Trophoblast cell (in vitro differentiated cells and primary cell): Measurements from ENCODE around the gene KCNT2.

ENCODE experiments used
- DNase-seq, 2 donors: peaks; one replicate each; pipeline ENCODE4 v3.0.0-alpha.2; 2016
- H2AFZ ChIP-seq: 2 replicates; pipeline ENCODE4 v1.6.1; 2013; ENCODE audit warnings: low read length, moderate library complexity, mild to moderate bottlenecking; ENCODE audit not compliant: insufficient read depth, poor library complexity
- H2AK5ac ChIP-seq: 2 replicates; pipeline ENCODE4 v1.6.1; 2013; ENCODE audit warnings: mild to moderate bottlenecking, low read length
- H2BK120ac ChIP-seq: 2 replicates; pipeline ENCODE4 v1.6.1; 2013; ENCODE audit warnings: low read length, mild to moderate bottlenecking, moderate library complexity; ENCODE audit not compliant: insufficient read depth, poor library complexity
- H2BK12ac ChIP-seq: 2 replicates; pipeline ENCODE4 v1.6.1; 2013; ENCODE audit warnings: mild to moderate bottlenecking, low read length, moderate library complexity
- H2BK5ac ChIP-seq: 2 replicates; pipeline ENCODE4 v1.6.1; 2013; ENCODE audit warnings: low read length, low read depth, moderate library complexity, mild to moderate bottlenecking; ENCODE audit not compliant: poor library complexity
- H3K14ac ChIP-seq: 2 replicates; pipeline ENCODE4 v1.6.1; 2013; ENCODE audit warnings: mild to moderate bottlenecking, low read length
- H3K18ac ChIP-seq: 2 replicates; pipeline ENCODE4 v1.6.1; 2013; ENCODE audit warnings: mild to moderate bottlenecking, low read length
- H3K23ac ChIP-seq: 2 replicates; pipeline ENCODE4 v1.6.1; 2013; ENCODE audit warnings: low read length
- H3K27ac ChIP-seq: 2 replicates; pipeline ENCODE4 v1.5.1; 2013; ENCODE audit warnings: low read depth, mild to moderate bottlenecking, inconsistent platforms, low read length, moderate library complexity
- H3K27me3 ChIP-seq: 2 replicates; pipeline ENCODE4 v1.6.1; 2013; ENCODE audit warnings: inconsistent platforms, mild to moderate bottlenecking, low read length, moderate library complexity; ENCODE audit not compliant: insufficient read depth
- H3K36me3 ChIP-seq, 2 experiments: 1 replicate in 1 of 2; 2 replicates in 1 of 2; pipeline ENCODE4 v1.6.1; 2013; ENCODE audit warnings: low read length in 2 of 2, mild to moderate bottlenecking in 2 of 2, moderate library complexity in 1 of 2; ENCODE audit not compliant: insufficient read depth in 2 of 2, control insufficient read depth in 1 of 2
- H3K4ac ChIP-seq: 2 replicates; pipeline ENCODE4 v1.6.1; 2013; ENCODE audit warnings: low read depth, mild to moderate bottlenecking, low read length, moderate library complexity
- H3K4me1 ChIP-seq, 2 experiments: 1 replicate in 1 of 2; 2 replicates in 1 of 2; pipeline ENCODE4 v1.6.1; 2013; ENCODE audit warnings: low read length in 2 of 2, mild to moderate bottlenecking in 2 of 2, moderate library complexity in 1 of 2; ENCODE audit not compliant: insufficient read depth in 2 of 2, control insufficient read depth in 1 of 2
- H3K4me2 ChIP-seq: 2 replicates; pipeline ENCODE4 v1.6.1; 2013; ENCODE audit warnings: inconsistent platforms, mild to moderate bottlenecking, low read length, moderate library complexity
- H3K4me3 ChIP-seq: 2 replicates; pipeline ENCODE4 v1.5.1; 2013; ENCODE audit warnings: mild to moderate bottlenecking, low read depth, low read length, inconsistent platforms
- H3K79me1 ChIP-seq: one replicate; pipeline ENCODE4 v1.6.1; 2013; ENCODE audit warnings: low read length
- H3K79me2 ChIP-seq: 2 replicates; pipeline ENCODE4 v1.6.1; 2013; ENCODE audit warnings: low read length, mild to moderate bottlenecking; ENCODE audit not compliant: control insufficient read depth, insufficient read depth, poor library complexity
- H3K9ac ChIP-seq: 2 replicates; pipeline ENCODE4 v1.6.1; 2013; ENCODE audit warnings: mild to moderate bottlenecking, low read length
- H3K9me3 ChIP-seq: 2 replicates; pipeline ENCODE4 v1.6.1; 2013; ENCODE audit warnings: low read depth, mild to moderate bottlenecking, control low read depth, inconsistent platforms, low read length; ENCODE audit not compliant: insufficient read depth
- H4K12ac ChIP-seq: 2 replicates; pipeline ENCODE4 v1.6.1; 2013; ENCODE audit warnings: low read depth, mild to moderate bottlenecking, low read length, moderate library complexity
- H4K8ac ChIP-seq: 2 replicates; pipeline ENCODE4 v1.6.1; 2013; ENCODE audit warnings: low read depth, mild to moderate bottlenecking, low read length, moderate library complexity
- H4K91ac ChIP-seq: one replicate; pipeline ENCODE4 v1.6.1; 2013; ENCODE audit warnings: low read depth, mild to moderate bottlenecking, low read length, moderate library complexity
- WGBS: extraction: QIAGEN DNeasy Blood & Tissue Kit; methylation state at CpG from one replicate; pipeline ENCODE4 v1.1.7; 2013; ENCODE audit warnings: missing lambda C conversion rate; ENCODE audit not compliant: insufficient read length, insufficient coverage; ENCODE audit errors: extremely low coverage; 5-methylcytosine and 5-hydroxymethylcytosine counted together

KCNT2 gene

DNA sequence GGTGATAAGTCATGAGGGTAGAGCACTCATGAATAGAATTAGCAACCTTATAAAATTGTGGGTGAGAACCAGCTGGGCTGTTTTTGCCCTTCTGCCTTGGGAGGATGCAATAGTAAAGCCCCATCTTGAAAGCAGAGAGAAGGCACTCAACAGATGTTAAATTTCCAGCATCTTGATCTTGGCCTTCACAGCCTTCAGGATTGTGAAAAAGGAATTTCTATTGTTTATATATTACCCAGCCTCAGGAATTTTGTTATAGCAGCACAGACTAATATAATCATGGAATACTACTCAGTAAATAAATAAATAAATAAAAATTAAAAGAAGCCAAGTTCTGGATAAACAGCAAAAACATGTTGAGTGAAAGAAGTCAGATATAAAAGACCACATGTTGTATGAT, 175.2 kb downstream of the KCNT2 start:
- H3K79me1 ChIP-seq: no peaks in the 10 kb centered on the region
- no peak overlapping the region for H3K4me3 ChIP-seq
- no peaks in the 10 kb centered on the region for H3K79me2 ChIP-seq
- H3K23ac ChIP-seq: no peak overlapping the region
- H3K36me3 ChIP-seq: no peaks in the 10 kb centered on the region
- no peak overlapping the region for H2BK5ac ChIP-seq
- no peak overlapping the region for H4K91ac ChIP-seq
- H3K9me3 ChIP-seq: no peaks in the 10 kb centered on the region
- H3K27ac ChIP-seq: no peak overlapping the region
- H3K27me3 ChIP-seq: no peaks in the 10 kb centered on the region
- H4K12ac ChIP-seq: no peak overlapping the region
- H2BK120ac ChIP-seq: no peak overlapping the region
- no peak overlapping the region for H3K4ac ChIP-seq
- H2AFZ ChIP-seq: no peak overlapping the region
- H4K8ac ChIP-seq: no peak overlapping the region
- no peak overlapping the region for H2AK5ac ChIP-seq
- no peak overlapping the region for H3K18ac ChIP-seq
- no peak for DNase-seq
- H2BK12ac ChIP-seq: no peak overlapping the region
- no peak overlapping the region for H3K14ac ChIP-seq
- no peaks in the 10 kb centered on the region for H3K4me1 ChIP-seq
- H3K9ac ChIP-seq: no peak overlapping the region
- no peak overlapping the region for H3K4me2 ChIP-seq

DNA sequence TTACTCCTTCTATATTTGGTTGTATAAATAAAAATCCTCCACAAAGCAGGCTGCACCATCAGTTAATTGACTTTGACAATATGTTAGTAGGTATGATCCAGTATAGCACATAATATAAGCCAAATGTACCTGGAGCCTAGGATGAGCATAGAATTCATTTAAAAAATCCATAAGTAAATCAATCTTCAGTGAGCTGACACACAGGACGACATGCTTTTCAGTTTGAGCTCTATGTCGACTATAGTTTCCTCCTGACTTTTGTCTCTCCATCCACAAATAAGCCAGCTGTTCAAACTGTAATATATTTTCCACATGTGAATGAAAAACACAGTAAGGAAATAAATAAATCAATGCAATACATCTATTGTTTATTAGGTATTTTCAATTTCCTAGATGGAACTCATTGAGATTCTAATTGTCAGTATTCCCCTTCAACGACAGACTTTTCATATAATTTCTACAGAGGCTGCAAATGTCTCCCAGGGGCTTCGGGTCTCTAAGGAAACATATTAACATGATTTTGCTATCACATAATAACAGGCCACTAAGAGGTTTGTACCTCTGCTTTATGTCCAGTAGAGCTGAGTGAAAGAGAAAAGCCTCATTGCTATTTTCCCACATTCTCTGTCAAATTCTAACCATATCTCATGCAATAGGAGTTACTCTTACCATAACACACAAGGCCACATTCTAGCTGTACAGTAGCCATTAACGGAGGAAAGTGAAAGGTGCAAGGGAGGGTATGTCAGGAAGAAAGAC, 180.1 kb downstream of the KCNT2 start:
- Histone ChIP-seq H3K27ac (no peak overlapping the region), H4K8ac (no peak overlapping the region), H3K36me3 (no peaks in the 10 kb centered on the region), H3K14ac (no peak overlapping the region), H2BK120ac (no peak overlapping the region), H4K12ac (no peak overlapping the region), H2BK12ac (no peak overlapping the region), H3K4me1 (no peaks in the 10 kb centered on the region), H2BK5ac (no peak overlapping the region), H3K79me2 (no peaks in the 10 kb centered on the region), H4K91ac (no peak overlapping the region), H3K23ac (no peak overlapping the region), H3K79me1 (no peaks in the 10 kb centered on the region), H2AK5ac (no peak overlapping the region), H3K27me3 (no peaks in the 10 kb centered on the region), H3K9ac (no peak overlapping the region), H3K4me2 (no peak overlapping the region), H3K18ac (no peak overlapping the region), H3K4ac (no peak overlapping the region), H3K4me3 (no peak overlapping the region), H2AFZ (no peak overlapping the region), H3K9me3 (no peaks in the 10 kb centered on the region)
- no peak for DNase-seq
- no CpG with 5 or more reads among the region's 5 CpGs for WGBS

DNA sequence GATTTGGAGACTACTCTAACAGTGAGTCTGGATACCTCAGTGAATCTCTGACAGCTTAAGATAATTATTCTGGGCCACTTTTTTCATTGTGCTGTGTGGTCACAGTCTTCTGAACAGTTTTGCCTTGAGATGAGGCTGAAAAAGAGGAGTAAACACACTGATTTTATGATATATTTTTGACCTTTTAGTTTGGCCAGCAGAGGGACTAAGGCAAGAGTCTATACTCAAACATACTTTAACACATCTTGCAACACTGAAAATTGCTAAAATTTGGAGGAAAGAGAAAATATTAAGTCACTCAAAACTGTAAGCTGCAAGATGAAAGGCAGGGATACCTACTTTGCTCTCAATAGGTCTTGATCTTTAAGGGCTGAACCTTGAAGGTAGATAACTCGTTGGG, 182.7 kb downstream of the KCNT2 start:
- Histone ChIP-seq H3K4me2 (no peak overlapping the region), H3K27me3 (no peaks in the 10 kb centered on the region), H2AFZ (no peak overlapping the region), H3K14ac (no peak overlapping the region), H3K9ac (no peak overlapping the region), H3K4me1 (no peaks in the 10 kb centered on the region), H3K79me2 (no peaks in the 10 kb centered on the region), H2BK5ac (no peak overlapping the region), H4K12ac (no peak overlapping the region), H2BK120ac (no peak overlapping the region), H2BK12ac (no peak overlapping the region), H3K4ac (no peak overlapping the region), H2AK5ac (no peak overlapping the region), H3K36me3 (no peaks in the 10 kb centered on the region), H3K9me3 (no peaks in the 10 kb centered on the region), H3K27ac (no peak overlapping the region), H4K8ac (no peak overlapping the region), H3K4me3 (no peak overlapping the region), H4K91ac (no peak overlapping the region), H3K18ac (no peak overlapping the region), H3K79me1 (no peaks in the 10 kb centered on the region), H3K23ac (no peak overlapping the region)
- DNase-seq: no peak
- no CpG with 5 or more reads among the region's 1 CpG for WGBS

DNA sequence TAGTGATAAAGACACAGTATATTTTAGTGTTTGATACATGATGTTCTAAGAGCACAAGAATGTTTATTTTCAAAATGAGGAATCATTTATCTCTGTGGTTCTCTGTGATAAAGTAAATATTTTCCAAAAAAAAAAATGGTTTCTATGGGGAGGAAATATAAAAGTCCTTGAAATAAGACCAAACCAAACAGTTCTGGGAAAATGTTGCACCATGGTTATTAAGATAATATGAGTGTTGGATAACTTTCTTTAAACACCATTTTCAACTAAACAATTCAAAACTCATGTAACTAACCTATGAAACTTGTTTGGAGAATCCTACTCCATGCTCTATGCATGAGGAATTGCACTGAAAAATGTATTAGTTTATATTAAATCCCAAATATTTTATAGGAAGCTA, 184.6 kb downstream of the KCNT2 start:
- Histone ChIP-seq H3K4me2 (no peak overlapping the region), H3K23ac (no peak overlapping the region), H2BK120ac (no peak overlapping the region), H3K14ac (no peak overlapping the region), H2BK5ac (no peak overlapping the region), H3K36me3 (no peaks in the 10 kb centered on the region), H3K18ac (no peak overlapping the region), H2AK5ac (no peak overlapping the region), H3K27me3 (no peaks in the 10 kb centered on the region), H3K9me3 (no peaks in the 10 kb centered on the region), H2BK12ac (no peak overlapping the region), H3K79me1 (no peaks in the 10 kb centered on the region), H4K8ac (no peak overlapping the region), H3K4ac (no peak overlapping the region), H3K4me1 (no peaks in the 10 kb centered on the region), H4K12ac (no peak overlapping the region), H3K27ac (no peak overlapping the region), H2AFZ (no peak overlapping the region), H3K79me2 (no peaks in the 10 kb centered on the region), H3K9ac (no peak overlapping the region), H3K4me3 (no peak overlapping the region), H4K91ac (no peak overlapping the region)
- DNase-seq: no peak
